ENCODE results near the gene JPH2. TPM values are rescaled to one million over a fixed set of nuclear protein-coding genes. Genes with fewer than 3 reads are reported as not detected.

The JPH2 gene
- total RNA-seq, 1 donor from 2014 or later, result 4.9 TPM

GRCh38 chr20:44126445-44126844 is 60.5 kb downstream of the JPH2 start:
- TF ChIP-seq CTCF (conservative IDR thresholded peaks at IDR 0.05), result no peak
- H3K27ac Mint-ChIP-seq, result no peak overlapping the region
- H3K36me3 Mint-ChIP-seq, result no peaks in the 10 kb centered on the region
- no peaks in the 10 kb centered on the region for H3K9me3 Mint-ChIP-seq
- H3K4me3 Mint-ChIP-seq, result no peak overlapping the region
- H3K27me3 Mint-ChIP-seq, result peaks cover 4% of the 10 kb centered on the region
- no peaks in the 10 kb centered on the region for H3K4me1 Mint-ChIP-seq (ENCODE audit: unreplicated experiment)
- no peak for DNase-seq (ENCODE audit: extremely low spot score, unreplicated experiment)

DNA sequence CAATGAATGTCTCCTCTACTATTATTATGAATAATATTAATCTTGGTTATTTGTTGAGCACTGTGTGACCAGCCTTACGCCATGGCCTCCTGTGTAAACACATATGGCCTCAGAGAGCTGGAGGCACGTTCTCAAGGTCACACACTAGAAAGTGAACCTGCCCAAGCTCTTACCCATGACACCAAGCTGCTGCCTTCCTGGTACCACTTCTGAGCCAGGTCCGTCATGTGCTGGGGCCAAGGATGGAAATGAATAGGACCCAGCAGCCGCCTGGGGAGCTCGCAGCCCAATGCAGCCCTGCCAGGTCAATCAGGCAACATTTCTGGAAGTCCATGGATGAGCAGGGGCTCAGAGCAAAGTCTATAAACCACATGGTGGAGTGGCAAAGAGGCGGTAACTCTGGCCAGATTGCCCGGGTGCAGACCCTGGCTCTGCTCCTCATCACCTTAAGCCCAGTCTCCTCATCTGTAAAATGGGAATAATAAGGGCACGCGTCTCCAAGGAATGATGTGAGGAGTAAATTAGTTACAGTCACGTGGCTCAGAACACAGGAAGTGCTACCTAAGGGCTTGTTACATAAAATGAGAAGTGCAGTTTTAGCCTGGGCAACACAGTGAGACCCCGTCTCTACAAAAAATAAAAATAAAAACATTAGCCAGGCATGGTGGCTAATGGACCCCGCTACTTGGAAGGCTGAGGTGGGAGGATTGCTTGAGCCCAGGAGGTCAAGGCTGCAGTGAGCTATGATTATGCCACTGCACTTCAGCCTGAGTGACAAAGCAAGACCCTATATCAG is 61.5 kb downstream of the JPH2 start:
- no peak for DNase-seq (ENCODE audit: extremely low spot score, unreplicated experiment)
- Mint-ChIP-seq H3K36me3 (no peaks in the 10 kb centered on the region), H3K4me3 (no peak overlapping the region), H3K4me1 (ENCODE audit: unreplicated experiment) (peaks cover 4% of the 10 kb centered on the region), H3K9me3 (no peaks in the 10 kb centered on the region), H3K27me3 (peaks cover 7% of the 10 kb centered on the region), H3K27ac (no peak overlapping the region)
- TF ChIP-seq CTCF (conservative IDR thresholded peaks at IDR 0.05), result no peak

- no peak for DNase-seq (ENCODE audit: extremely low spot score, unreplicated experiment)
- H3K9me3 Mint-ChIP-seq, result no peaks in the 10 kb centered on the region
Measured at GRCh38 chr20:44123874-44124535, 63.0 kb downstream of the JPH2 start.

GRCh38 chr20:44123251-44123650 is 63.7 kb downstream of the JPH2 start:
- H3K27me3 Mint-ChIP-seq, result peaks cover 7% of the 10 kb centered on the region
- DNase-seq (ENCODE audit: extremely low spot score, unreplicated experiment), result no peak
- TF ChIP-seq CTCF (conservative IDR thresholded peaks at IDR 0.05), result no peak
- H3K4me3 Mint-ChIP-seq, result no peak overlapping the region
- peaks cover 4% of the 10 kb centered on the region for H3K4me1 Mint-ChIP-seq (ENCODE audit: unreplicated experiment)
- no peaks in the 10 kb centered on the region for H3K36me3 Mint-ChIP-seq
- H3K27ac Mint-ChIP-seq, result no peak overlapping the region
- no peaks in the 10 kb centered on the region for H3K9me3 Mint-ChIP-seq

More at GRCh38 chr20:44123874-44124535, 63.0 kb downstream of the JPH2 start:
- H3K36me3 Mint-ChIP-seq, result no peaks in the 10 kb centered on the region
- no peak for TF ChIP-seq CTCF (conservative IDR thresholded peaks at IDR 0.05)
- H3K4me3 Mint-ChIP-seq, result no peak overlapping the region
- peaks cover 4% of the 10 kb centered on the region for H3K4me1 Mint-ChIP-seq (ENCODE audit: unreplicated experiment)
- peaks cover 7% of the 10 kb centered on the region for H3K27me3 Mint-ChIP-seq
- no peak overlapping the region for H3K27ac Mint-ChIP-seq

DNA sequence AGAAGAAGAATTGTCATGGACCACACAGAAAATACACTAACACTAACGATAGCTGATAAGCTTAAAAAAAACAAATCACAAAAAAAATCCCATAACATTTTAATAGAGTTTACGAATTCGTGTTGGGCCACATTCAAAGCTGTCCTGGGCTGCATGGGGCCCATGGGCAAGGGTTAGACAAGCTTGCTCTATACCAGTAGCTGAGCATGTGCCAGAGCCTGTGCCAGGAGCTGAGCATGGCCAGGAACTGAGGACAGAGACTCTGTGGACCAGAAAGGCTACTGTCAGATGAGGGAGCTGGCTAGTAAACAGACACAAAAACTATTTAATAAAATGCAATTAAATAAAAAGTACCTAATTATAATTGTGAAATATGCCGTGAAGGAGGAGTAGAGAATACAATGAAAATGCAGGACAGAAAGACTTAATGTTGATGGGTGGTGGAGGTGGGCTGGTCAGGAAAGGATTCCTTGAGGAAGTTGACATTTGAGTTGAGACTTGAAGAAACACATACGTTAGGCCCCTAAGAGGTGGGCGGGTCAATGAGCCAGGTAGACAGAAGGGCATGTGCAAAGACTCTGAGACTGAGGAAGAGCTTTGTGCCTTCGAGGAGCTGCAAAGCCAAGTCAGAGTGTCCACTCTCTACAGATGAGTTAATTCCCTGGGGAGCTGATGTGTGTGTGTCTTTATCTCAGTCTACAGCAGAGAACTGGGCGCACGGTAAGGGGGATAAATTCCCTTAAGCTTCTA is 66.1 kb downstream of the JPH2 start:
- H3K4me3 Mint-ChIP-seq, result no peak overlapping the region
- H3K27ac Mint-ChIP-seq, result no peak overlapping the region
- H3K36me3 Mint-ChIP-seq, result no peaks in the 10 kb centered on the region
- TF ChIP-seq CTCF (conservative IDR thresholded peaks at IDR 0.05), result no peak
- no peaks in the 10 kb centered on the region for H3K9me3 Mint-ChIP-seq
- DNase-seq (ENCODE audit: extremely low spot score, unreplicated experiment), result no peak
- H3K27me3 Mint-ChIP-seq, result peaks cover 12% of the 10 kb centered on the region
- peaks cover 4% of the 10 kb centered on the region for H3K4me1 Mint-ChIP-seq (ENCODE audit: unreplicated experiment)

Measured in type B pancreatic cell (in vitro differentiated cells).